ENCODE results near the gene TNS1. TPM values are rescaled to one million over a fixed set of nuclear protein-coding genes. Genes with fewer than 3 reads are reported as not detected.

The TNS1 gene
- total and polyA plus RNA-seq, 2 donors, result 8.3 to 21.3 TPM

GRCh38 chr2:218031771-218032257 lies 29.0 kb upstream of the TNS1 start:
- H3K36me3 ChIP-seq (ENCODE audit: control insufficient read depth in 2 of 2, insufficient read depth in 2 of 2, low read length in 1 of 2), result no peaks in the 10 kb centered on the region
- no peak for DNase-seq (ENCODE audit: low read depth in 6 of 9, low spot score in 9 of 9)
- H3K4me1 ChIP-seq (ENCODE audit: control insufficient read depth in 2 of 2, insufficient read depth in 2 of 2, low read length in 2 of 2), result peaks cover 0 to 8% of the 10 kb centered on the region in 2 donors
- no peak overlapping the region for H3K27ac ChIP-seq (ENCODE audit: low read depth in 1 of 2, low read length in 1 of 2)
- no peak overlapping the region for H3K4me3 ChIP-seq (ENCODE audit: low read length in 2 of 2)
- peaks cover 6 to 31% of the 10 kb centered on the region in 2 donors for H3K27me3 ChIP-seq (ENCODE audit: control insufficient read depth in 2 of 2, insufficient read depth in 1 of 2, low read length in 1 of 2)
- peaks cover 0 to 3% of the 10 kb centered on the region in 2 donors for H3K9me3 ChIP-seq (ENCODE audit: control insufficient read depth in 2 of 2, insufficient read depth in 1 of 2, low read length in 1 of 2)
- WGBS, result 93% methylated on average over 7 of the region's 7 CpGs

GRCh38 chr2:218031261-218031660 lies 28.5 kb upstream of the TNS1 start:
- Histone ChIP-seq H3K4me3 (ENCODE audit: low read length in 2 of 2) (no peak overlapping the region), H3K27me3 (ENCODE audit: control insufficient read depth in 2 of 2, insufficient read depth in 1 of 2, low read length in 1 of 2) (peaks cover 6 to 31% of the 10 kb centered on the region in 2 donors), H3K4me1 (ENCODE audit: control insufficient read depth in 2 of 2, insufficient read depth in 2 of 2, low read length in 2 of 2) (peaks cover 0 to 8% of the 10 kb centered on the region in 2 donors), H3K27ac (ENCODE audit: low read depth in 1 of 2, low read length in 1 of 2) (no peak overlapping the region), H3K9me3 (ENCODE audit: control insufficient read depth in 2 of 2, insufficient read depth in 1 of 2, low read length in 1 of 2) (peaks cover 0 to 3% of the 10 kb centered on the region in 2 donors), H3K36me3 (ENCODE audit: control insufficient read depth in 2 of 2, insufficient read depth in 2 of 2, low read length in 1 of 2) (no peaks in the 10 kb centered on the region)
- DNase-seq (ENCODE audit: low read depth in 6 of 9, low spot score in 9 of 9), result no peak
- WGBS, result 98% methylated on average over 1 of the region's 1 CpG

GRCh38 chr2:218030409-218031195 lies 27.8 kb upstream of the TNS1 start:
- Histone ChIP-seq H3K4me1 (ENCODE audit: control insufficient read depth in 2 of 2, insufficient read depth in 2 of 2, low read length in 2 of 2) (peaks cover 0 to 8% of the 10 kb centered on the region in 2 donors), H3K27ac (ENCODE audit: low read depth in 1 of 2, low read length in 1 of 2) (no peak overlapping the region), H3K9me3 (ENCODE audit: control insufficient read depth in 2 of 2, insufficient read depth in 1 of 2, low read length in 1 of 2) (peaks cover 0 to 3% of the 10 kb centered on the region in 2 donors), H3K36me3 (ENCODE audit: control insufficient read depth in 2 of 2, insufficient read depth in 2 of 2, low read length in 1 of 2) (no peaks in the 10 kb centered on the region), H3K27me3 (ENCODE audit: control insufficient read depth in 2 of 2, insufficient read depth in 1 of 2, low read length in 1 of 2) (peaks cover 6 to 31% of the 10 kb centered on the region in 2 donors), H3K4me3 (ENCODE audit: low read length in 2 of 2) (no peak overlapping the region)
- WGBS, result 96% methylated on average over 7 of the region's 7 CpGs
- DNase-seq (ENCODE audit: low read depth in 6 of 9, low spot score in 9 of 9), result no peak

- Histone ChIP-seq H3K4me1 (ENCODE audit: control insufficient read depth in 2 of 2, insufficient read depth in 2 of 2, low read length in 2 of 2) (peaks cover 0 to 8% of the 10 kb centered on the region in 2 donors), H3K27ac (ENCODE audit: low read depth in 1 of 2, low read length in 1 of 2) (no peak overlapping the region)
- WGBS, result 95% methylated on average over 17 of the region's 17 CpGs
Measured at GRCh38 chr2:218029366-218030360, 26.9 kb upstream of the TNS1 start.

GRCh38 chr2:218028562-218029348 lies 26.0 kb upstream of the TNS1 start:
- H3K4me3 ChIP-seq (ENCODE audit: low read length in 2 of 2), result no peak overlapping the region
- H3K4me1 ChIP-seq (ENCODE audit: control insufficient read depth in 2 of 2, insufficient read depth in 2 of 2, low read length in 2 of 2), result no peaks in the 10 kb centered on the region
- peaks cover 1 to 21% of the 10 kb centered on the region in 2 donors for H3K27me3 ChIP-seq (ENCODE audit: control insufficient read depth in 2 of 2, insufficient read depth in 1 of 2, low read length in 1 of 2)
- peaks cover 0 to 3% of the 10 kb centered on the region in 2 donors for H3K9me3 ChIP-seq (ENCODE audit: control insufficient read depth in 2 of 2, insufficient read depth in 1 of 2, low read length in 1 of 2)
- H3K27ac ChIP-seq (ENCODE audit: low read depth in 1 of 2, low read length in 1 of 2), result no peak overlapping the region
- no peaks in the 10 kb centered on the region for H3K36me3 ChIP-seq (ENCODE audit: control insufficient read depth in 2 of 2, insufficient read depth in 2 of 2, low read length in 1 of 2)
- DNase-seq (ENCODE audit: low read depth in 6 of 9, low spot score in 9 of 9), result no peak
- 87% methylated on average over 6 of the region's 6 CpGs for WGBS

More at GRCh38 chr2:218029366-218030360, 26.9 kb upstream of the TNS1 start:
- peaks cover 6 to 30% of the 10 kb centered on the region in 2 donors for H3K27me3 ChIP-seq (ENCODE audit: control insufficient read depth in 2 of 2, insufficient read depth in 1 of 2, low read length in 1 of 2)
- no peaks in the 10 kb centered on the region for H3K36me3 ChIP-seq (ENCODE audit: control insufficient read depth in 2 of 2, insufficient read depth in 2 of 2, low read length in 1 of 2)
- no peak overlapping the region for H3K4me3 ChIP-seq (ENCODE audit: low read length in 2 of 2)
- DNase-seq (ENCODE audit: low read depth in 6 of 9, low spot score in 9 of 9), result no peak
- H3K9me3 ChIP-seq (ENCODE audit: control insufficient read depth in 2 of 2, insufficient read depth in 1 of 2, low read length in 1 of 2), result peaks cover 0 to 3% of the 10 kb centered on the region in 2 donors

GRCh38 chr2:218028189-218028495 lies 25.3 kb upstream of the TNS1 start:
- no peak overlapping the region for H3K27ac ChIP-seq (ENCODE audit: low read depth in 1 of 2, low read length in 1 of 2)
- WGBS, result 90% methylated on average over 2 of the region's 2 CpGs
- H3K27me3 ChIP-seq (ENCODE audit: control insufficient read depth in 2 of 2, insufficient read depth in 1 of 2, low read length in 1 of 2), result peaks cover 0 to 15% of the 10 kb centered on the region in 2 donors
- DNase-seq (ENCODE audit: low read depth in 6 of 9, low spot score in 9 of 9), result no peak
- H3K36me3 ChIP-seq (ENCODE audit: control insufficient read depth in 2 of 2, insufficient read depth in 2 of 2, low read length in 1 of 2), result no peaks in the 10 kb centered on the region
- H3K9me3 ChIP-seq (ENCODE audit: control insufficient read depth in 2 of 2, insufficient read depth in 1 of 2, low read length in 1 of 2), result no peaks in the 10 kb centered on the region
- H3K4me3 ChIP-seq (ENCODE audit: low read length in 2 of 2), result no peak overlapping the region
- H3K4me1 ChIP-seq (ENCODE audit: control insufficient read depth in 2 of 2, insufficient read depth in 2 of 2, low read length in 2 of 2), result no peaks in the 10 kb centered on the region

GRCh38 chr2:218027426-218028188 lies 24.8 kb upstream of the TNS1 start:
- WGBS, result 98% methylated on average over 6 of the region's 6 CpGs
- no peak for DNase-seq (ENCODE audit: low read depth in 6 of 9, low spot score in 9 of 9)

More at GRCh38 chr2:218027426-218028188, 24.8 kb upstream of the TNS1 start:
- Histone ChIP-seq H3K27me3 (ENCODE audit: control insufficient read depth in 2 of 2, insufficient read depth in 1 of 2, low read length in 1 of 2) (peaks cover 0 to 9% of the 10 kb centered on the region in 2 donors), H3K4me1 (ENCODE audit: control insufficient read depth in 2 of 2, insufficient read depth in 2 of 2, low read length in 2 of 2) (no peaks in the 10 kb centered on the region), H3K27ac (ENCODE audit: low read depth in 1 of 2, low read length in 1 of 2) (no peak overlapping the region), H3K4me3 (ENCODE audit: low read length in 2 of 2) (no peak overlapping the region), H3K36me3 (ENCODE audit: control insufficient read depth in 2 of 2, insufficient read depth in 2 of 2, low read length in 1 of 2) (no peaks in the 10 kb centered on the region), H3K9me3 (ENCODE audit: control insufficient read depth in 2 of 2, insufficient read depth in 1 of 2, low read length in 1 of 2) (no peaks in the 10 kb centered on the region)

Measured in thymus (tissue), 11 donors.